GM18873 (cell line): ENCODE measurements around the gene SETDB2.

Experiments used
- ATAC-seq: cut with Tn5 transposase; IDR thresholded peaks from one replicate; pipeline ENCODE4 v1.9.1; 2021; ENCODE audit warnings: mild to moderate bottlenecking, moderate library complexity, moderate number of reproducible peaks; ENCODE audit not compliant: unreplicated experiment, low FRiP score

Gene SETDB2

GRCh38 chr13:49527123-49527522, 83.0 kb downstream of the SETDB2 start:
- ATAC-seq, result no peak

- ATAC-seq, result no peak
Measured at GRCh38 chr13:49528161-49528560, 84.1 kb downstream of the SETDB2 start.

- ATAC-seq, result no peak
Measured at GRCh38 chr13:49530457-49530856, 86.4 kb downstream of the SETDB2 start.

GRCh38 chr13:49532593-49532992, 88.5 kb downstream of the SETDB2 start:
- ATAC-seq, result no peak

GRCh38 chr13:49533011-49533410, 88.9 kb downstream of the SETDB2 start:
- no peak for ATAC-seq

GRCh38 chr13:49533591-49534269, 89.7 kb downstream of the SETDB2 start:
- ATAC-seq, result no peak

GRCh38 chr13:49536144-49536873, 92.2 kb downstream of the SETDB2 start:
- ATAC-seq, result no peak

- no peak for ATAC-seq
Measured at GRCh38 chr13:49538404-49538803, 94.3 kb downstream of the SETDB2 start.

- ATAC-seq, result no peak
Measured at GRCh38 chr13:49539313-49539712, 95.2 kb downstream of the SETDB2 start.

- no peak for ATAC-seq
Measured at GRCh38 chr13:49539746-49540145, 95.7 kb downstream of the SETDB2 start.

GRCh38 chr13:49540552-49540951, 96.5 kb downstream of the SETDB2 start:
- no peak for ATAC-seq

- no peak for ATAC-seq
Measured at GRCh38 chr13:49543656-49544055, 99.6 kb downstream of the SETDB2 start.
